Chondrocyte (in vitro differentiated cells): ENCODE results near the gene EREG. TPM values are rescaled to one million over a fixed set of nuclear protein-coding genes. Genes with fewer than 3 reads are reported as not detected.

Experiments
- DNase-seq: peaks from one replicate; pipeline ENCODE4 v3.0.0; 2021; ENCODE audit warnings: mixed read lengths, low spot score
- H3K27ac Mint-ChIP-seq: one replicate; pipeline ENCODE4 v1.8.0; 2021; ENCODE audit warnings: mild to moderate bottlenecking, moderate library complexity, mixed read lengths; ENCODE audit not compliant: unreplicated experiment
- H3K27me3 Mint-ChIP-seq: 2 replicates; pipeline ENCODE4 v1.8.0; 2021; ENCODE audit warnings: low read depth, mixed read lengths
- H3K36me3 Mint-ChIP-seq: 2 replicates; pipeline ENCODE4 v1.8.0; 2021; ENCODE audit warnings: low read depth, mixed read lengths
- H3K4me1 Mint-ChIP-seq: 2 replicates; pipeline ENCODE4 v1.8.0; 2021; ENCODE audit warnings: low read depth, mild to moderate bottlenecking, mixed read lengths
- H3K4me3 Mint-ChIP-seq: one replicate; pipeline ENCODE4 v1.8.0; 2021; ENCODE audit warnings: mild to moderate bottlenecking, moderate library complexity, mixed read lengths; ENCODE audit not compliant: unreplicated experiment
- H3K9me3 Mint-ChIP-seq: 2 replicates; pipeline ENCODE4 v1.8.0; 2021; ENCODE audit warnings: low read depth, mixed read lengths
- total RNA-seq: library from RNA; stranded (reverse); gene quantifications from 3 replicates; pipeline ENCODE4 v1.2.1, GENCODE V29; 2021
- TF ChIP-seq, protein P1 (sequence below): fragments of 200-600 bp; sonication (generic); IDR thresholded peaks from 2 replicates; pipeline ENCODE4 v1.5.0; 2021; ENCODE audit warnings: antibody characterized with exemption, mild to moderate bottlenecking, moderate library complexity

The EREG gene
- total RNA-seq, 1 donor from 2014 or later = not detected

DNA sequence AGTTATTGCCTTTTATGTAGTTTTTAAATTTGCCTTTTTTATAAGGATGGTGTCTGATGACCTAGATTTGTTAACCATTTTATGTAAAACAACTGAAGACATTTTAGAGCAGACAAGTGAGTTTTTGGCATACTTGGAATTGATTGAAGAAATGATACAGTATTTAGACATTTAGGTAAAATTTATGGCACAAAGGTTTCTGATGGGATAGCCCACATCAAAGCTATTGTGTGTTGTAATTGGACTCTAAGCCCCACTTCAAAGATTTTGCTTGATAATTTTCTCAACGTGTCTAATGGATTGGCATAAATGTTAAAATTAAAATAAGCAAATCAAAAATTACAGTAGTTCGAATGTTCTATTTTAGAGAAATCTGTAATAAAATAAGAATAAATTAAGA, 39.1 kb upstream of the EREG start:
- Mint-ChIP-seq H3K4me1 (peaks cover 7% of the 10 kb centered on the region), H3K36me3 (no peaks in the 10 kb centered on the region), H3K4me3 (no peak overlapping the region), H3K27ac (no peak overlapping the region), H3K9me3 (peaks cover 5% of the 10 kb centered on the region), H3K27me3 (peaks cover 28% of the 10 kb centered on the region)
- DNase-seq = no peak
- TF ChIP-seq, protein P1, sequence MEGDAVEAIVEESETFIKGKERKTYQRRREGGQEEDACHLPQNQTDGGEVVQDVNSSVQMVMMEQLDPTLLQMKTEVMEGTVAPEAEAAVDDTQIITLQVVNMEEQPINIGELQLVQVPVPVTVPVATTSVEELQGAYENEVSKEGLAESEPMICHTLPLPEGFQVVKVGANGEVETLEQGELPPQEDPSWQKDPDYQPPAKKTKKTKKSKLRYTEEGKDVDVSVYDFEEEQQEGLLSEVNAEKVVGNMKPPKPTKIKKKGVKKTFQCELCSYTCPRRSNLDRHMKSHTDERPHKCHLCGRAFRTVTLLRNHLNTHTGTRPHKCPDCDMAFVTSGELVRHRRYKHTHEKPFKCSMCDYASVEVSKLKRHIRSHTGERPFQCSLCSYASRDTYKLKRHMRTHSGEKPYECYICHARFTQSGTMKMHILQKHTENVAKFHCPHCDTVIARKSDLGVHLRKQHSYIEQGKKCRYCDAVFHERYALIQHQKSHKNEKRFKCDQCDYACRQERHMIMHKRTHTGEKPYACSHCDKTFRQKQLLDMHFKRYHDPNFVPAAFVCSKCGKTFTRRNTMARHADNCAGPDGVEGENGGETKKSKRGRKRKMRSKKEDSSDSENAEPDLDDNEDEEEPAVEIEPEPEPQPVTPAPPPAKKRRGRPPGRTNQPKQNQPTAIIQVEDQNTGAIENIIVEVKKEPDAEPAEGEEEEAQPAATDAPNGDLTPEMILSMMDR = no peak

DNA sequence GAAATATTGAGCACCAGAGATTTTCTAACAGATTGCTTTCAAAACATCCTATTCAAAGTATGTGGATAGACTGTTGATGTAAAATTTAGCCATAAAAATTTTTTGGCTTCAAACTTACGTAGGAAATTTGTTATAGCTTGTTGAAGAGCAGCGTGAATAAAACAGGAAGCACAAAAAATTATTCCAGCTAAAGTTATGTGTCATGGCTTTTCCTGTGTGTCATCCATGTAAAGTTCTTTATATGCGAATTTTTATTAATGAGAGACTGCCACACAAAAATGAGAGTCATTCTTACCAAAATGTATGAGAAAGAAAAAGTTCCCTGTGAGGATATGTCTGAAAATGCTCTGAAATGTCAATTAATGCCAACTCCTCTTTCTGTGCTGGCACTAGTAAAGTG, 37.2 kb upstream of the EREG start:
- H3K27ac Mint-ChIP-seq = no peak overlapping the region
- no peak overlapping the region for H3K4me3 Mint-ChIP-seq
- no peak for DNase-seq
- H3K36me3 Mint-ChIP-seq = no peaks in the 10 kb centered on the region
- H3K9me3 Mint-ChIP-seq = peaks cover 5% of the 10 kb centered on the region
- TF ChIP-seq, protein P1 = no peak
- H3K4me1 Mint-ChIP-seq = peaks cover 7% of the 10 kb centered on the region
- peaks cover 21% of the 10 kb centered on the region for H3K27me3 Mint-ChIP-seq

DNA sequence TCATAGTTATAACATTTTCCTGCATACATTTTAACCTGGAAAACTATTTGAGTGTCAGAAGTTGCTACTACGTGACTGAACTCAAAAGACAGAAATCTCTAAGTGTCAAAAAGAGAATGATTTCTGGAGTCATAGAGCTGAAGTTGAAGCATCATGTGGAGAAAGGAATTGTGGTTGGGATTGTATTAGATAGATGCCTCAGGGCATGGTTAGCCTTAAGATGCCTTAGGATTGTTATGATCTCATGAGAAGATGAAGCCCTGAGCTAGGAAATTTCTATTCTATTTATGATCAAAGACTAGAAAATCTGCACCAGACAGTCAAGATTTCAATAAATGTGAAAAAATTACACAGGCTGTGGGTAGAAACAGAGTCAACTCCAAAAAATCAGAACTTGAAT, 36.4 kb upstream of the EREG start:
- H3K36me3 Mint-ChIP-seq = no peaks in the 10 kb centered on the region
- peaks cover 5% of the 10 kb centered on the region for H3K9me3 Mint-ChIP-seq
- no peak overlapping the region for H3K27ac Mint-ChIP-seq
- DNase-seq = no peak
- H3K4me3 Mint-ChIP-seq = no peak overlapping the region
- H3K27me3 Mint-ChIP-seq = peaks cover 17% of the 10 kb centered on the region
- peaks cover 7% of the 10 kb centered on the region for H3K4me1 Mint-ChIP-seq
- TF ChIP-seq, protein P1 = no peak

DNA sequence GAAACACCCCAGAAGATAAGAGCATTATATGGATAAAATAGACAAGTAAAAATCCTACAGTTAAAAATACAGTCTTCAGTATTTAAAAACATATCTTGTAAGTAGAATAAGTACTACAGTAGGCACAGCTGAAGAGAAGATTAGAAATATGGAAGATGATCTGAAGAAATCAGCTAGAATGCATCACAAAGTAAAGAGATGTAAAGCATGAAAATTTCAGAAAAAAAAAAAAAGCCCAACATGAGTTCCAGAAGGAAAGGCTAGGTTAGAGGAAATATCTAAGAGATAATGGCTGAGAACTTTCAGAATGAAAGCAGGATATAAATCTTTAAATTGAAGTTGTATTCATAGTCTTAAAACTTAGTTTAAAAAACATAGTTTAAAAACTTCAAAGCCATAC, 35.6 kb upstream of the EREG start:
- H3K27me3 Mint-ChIP-seq = peaks cover 16% of the 10 kb centered on the region
- no peaks in the 10 kb centered on the region for H3K36me3 Mint-ChIP-seq
- no peak overlapping the region for H3K27ac Mint-ChIP-seq
- peaks cover 7% of the 10 kb centered on the region for H3K4me1 Mint-ChIP-seq
- DNase-seq = no peak
- H3K9me3 Mint-ChIP-seq = peaks cover 5% of the 10 kb centered on the region
- H3K4me3 Mint-ChIP-seq = no peak overlapping the region
- TF ChIP-seq, protein P1 = no peak

- Mint-ChIP-seq H3K27me3 (peaks cover 17% of the 10 kb centered on the region), H3K4me3 (no peak overlapping the region), H3K36me3 (no peaks in the 10 kb centered on the region), H3K4me1 (peaks cover 7% of the 10 kb centered on the region), H3K9me3 (peaks cover 5% of the 10 kb centered on the region), H3K27ac (no peak overlapping the region)
- DNase-seq = no peak
- TF ChIP-seq, protein P1 = no peak
Observed at GRCh38 chr4:74330295-74330750, 34.6 kb upstream of the EREG start.
